HG03469 (cell line): ENCODE data around the gene MACF1.

Experiments used
- ATAC-seq: cut with Tn5 transposase; IDR thresholded peaks from one replicate; pipeline ENCODE4 v1.9.1; 2021; ENCODE audit warnings: mild to moderate bottlenecking, moderate library complexity, moderate number of reproducible peaks; ENCODE audit not compliant: unreplicated experiment

The MACF1 gene

GRCh38 chr1:39295901-39296300, 91.4 kb downstream of the MACF1 start:
- no peak for ATAC-seq

- no peak for ATAC-seq
Observed at GRCh38 chr1:39297551-39297950, 93.1 kb downstream of the MACF1 start.

- ATAC-seq, result no peak
Observed at GRCh38 chr1:39301606-39302005, 97.1 kb downstream of the MACF1 start.

GRCh38 chr1:39305555-39305954, 101.1 kb downstream of the MACF1 start:
- ATAC-seq, result no peak

GRCh38 chr1:39310015-39310414, 105.5 kb downstream of the MACF1 start:
- no peak for ATAC-seq

GRCh38 chr1:39310691-39311090, 106.2 kb downstream of the MACF1 start:
- no peak for ATAC-seq

GRCh38 chr1:39317111-39317510, 112.6 kb downstream of the MACF1 start:
- ATAC-seq, result no peak

GRCh38 chr1:39317910-39318633, 113.6 kb downstream of the MACF1 start:
- no peak for ATAC-seq

GRCh38 chr1:39321979-39322378, 117.5 kb downstream of the MACF1 start:
- no peak for ATAC-seq

- ATAC-seq, result no peak
Observed at GRCh38 chr1:39322431-39322830, 117.9 kb downstream of the MACF1 start.

GRCh38 chr1:39324888-39325287, 120.4 kb downstream of the MACF1 start:
- ATAC-seq, result no peak

GRCh38 chr1:39326836-39327235, 122.3 kb downstream of the MACF1 start:
- ATAC-seq, result no peak

GRCh38 chr1:39328095-39328494, 123.6 kb downstream of the MACF1 start:
- no peak for ATAC-seq

- ATAC-seq, result no peak
Observed at GRCh38 chr1:39328586-39329121, 124.2 kb downstream of the MACF1 start.

GRCh38 chr1:39331647-39332046, 127.2 kb downstream of the MACF1 start:
- ATAC-seq, result no peak

- ATAC-seq, result no peak
Observed at GRCh38 chr1:39332291-39332690, 127.8 kb downstream of the MACF1 start.

GRCh38 chr1:39332828-39333227, 128.3 kb downstream of the MACF1 start:
- no peak for ATAC-seq

- no peak for ATAC-seq
Observed at GRCh38 chr1:39333296-39333695, 128.8 kb downstream of the MACF1 start.

GRCh38 chr1:39335216-39335615, 130.7 kb downstream of the MACF1 start:
- no peak for ATAC-seq

- ATAC-seq, result no peak
Observed at GRCh38 chr1:39337067-39337466, 132.6 kb downstream of the MACF1 start.

- ATAC-seq, result no peak
Observed at GRCh38 chr1:39342776-39343175, 138.3 kb downstream of the MACF1 start.

GRCh38 chr1:39344394-39345154, 140.1 kb downstream of the MACF1 start:
- ATAC-seq, result no peak
